K562 (cell line): Measurements from ENCODE around the gene MCM7. TPM values are rescaled to one million over a fixed set of nuclear protein-coding genes. Genes with fewer than 3 reads are reported as not detected.
A peak's percentile ranks its signal among the peaks of the same experiment; 100 is the strongest.

Experiments used
- ARID4B ChIP-seq: sonication (generic); formaldehyde crosslinking; IDR thresholded peaks from 2 replicates; pipeline ENCODE4 v1.8.0; 2022; ENCODE audit warnings: mild to moderate bottlenecking, missing genetic modification reagents
- DMBX1 ChIP-seq: fragments of 250-450 bp; sonication (Bioruptor Pico); IDR thresholded peaks from 2 replicates; pipeline ENCODE4 v1.8.0; 2022; ENCODE audit warnings: inconsistent platforms, mild to moderate bottlenecking, moderate library complexity, borderline replicate concordance
- E2F3 ChIP-seq: fragments of 250-450 bp; sonication (Bioruptor Pico); IDR thresholded peaks from 2 replicates; pipeline ENCODE4 v1.4.0; 2020; ENCODE audit warnings: mild to moderate bottlenecking
- FIP1L1 ChIP-seq: fragments of 200-400 bp; formaldehyde crosslinking; IDR thresholded peaks from 2 replicates; pipeline ENCODE4 v1.6.1; 2018; ENCODE audit warnings: mild to moderate bottlenecking, low read depth, low read length; ENCODE audit not compliant: poor library complexity, severe bottlenecking
- FOXM1 ChIP-seq, 2 experiments: fragments of 450-650 bp in 1 of 2; sonication (generic) in 1 of 2; formaldehyde crosslinking in 1 of 2; IDR thresholded peaks; 2 replicates each; pipeline versions ENCODE4 v1.6.1 to v1.9.0; 2017 to 2022; ENCODE audit warnings: low read depth in 2 of 2, mild to moderate bottlenecking in 2 of 2, missing genetic modification reagents in 1 of 2, moderate library complexity in 1 of 2
- POLR2AphosphoS5 ChIP-seq: IDR thresholded peaks from 2 replicates; pipeline ENCODE4 v1.6.1; 2011; ENCODE audit warnings: mild to moderate bottlenecking, low read depth, low read length, moderate library complexity; ENCODE audit not compliant: control insufficient read depth, insufficient read depth
- SMC3 ChIP-seq: conservative IDR thresholded peaks from 2 replicates; pipeline ENCODE4 v1.6.1; 2011; ENCODE audit warnings: low read depth, low read length, improper control_type of control experiment; ENCODE audit not compliant: insufficient read depth
- SRSF3 ChIP-seq: fragments of 200-400 bp; formaldehyde crosslinking; IDR thresholded peaks from 2 replicates; pipeline ENCODE4 v1.6.1; 2016; ENCODE audit warnings: mild to moderate bottlenecking, low read length, moderate library complexity; ENCODE audit not compliant: insufficient read depth
- ZKSCAN8 ChIP-seq: fragments of 200-800 bp; sonication (Bioruptor generic); IDR thresholded peaks from 2 replicates; pipeline ENCODE4 v1.6.1; 2016; ENCODE audit warnings: missing genetic modification characterization, missing compliant biosample characterization
- ZNF311 ChIP-seq: fragments of 250-450 bp; sonication (Bioruptor Pico); IDR thresholded peaks from 2 replicates; pipeline ENCODE4 v1.4.0; 2020; ENCODE audit warnings: mild to moderate bottlenecking, moderate library complexity
- ZNF347 ChIP-seq: fragments of 450-650 bp; formaldehyde crosslinking; IDR thresholded peaks from 2 replicates; pipeline ENCODE4 v1.4.0; 2020; ENCODE audit warnings: low read depth, mild to moderate bottlenecking, moderate library complexity
- ZNF512 ChIP-seq: IDR thresholded peaks from 2 replicates; pipeline ENCODE4 v1.6.1; 2016; ENCODE audit warnings: missing genetic modification characterization, missing compliant biosample characterization
- ZNF780A ChIP-seq: fragments of 250-450 bp; sonication (Bioruptor Pico); IDR thresholded peaks from 2 replicates; pipeline ENCODE4 v1.5.0; 2021; ENCODE audit warnings: mild to moderate bottlenecking
- polyA plus RNA-seq, 8 experiments: library from polyadenylated mRNA; depleted of rRNA in 4 of 8; stranded (reverse) in 5 of 8; unstranded in 3 of 8; fragments of >200 nt; fragmentation: Nextera tagmentation in 2 of 8; fragmentation: Illumina TruSeq in 1 of 8; extraction: Ambion mirVana in 2 of 8; extraction: Trizol in 1 of 8; gene quantifications; 2 replicates each; pipeline versions ENCODE4 v1.2.1 to v1.2.3, GENCODE V29; 2011 to 2014; ENCODE audit warnings: inconsistent platforms in 1 of 8, missing spikeins in 1 of 8
- total RNA-seq, 7 experiments: library from RNA; depleted of rRNA in 6 of 7; stranded (reverse); fragments of >200 nt in 6 of 7; fragmentation: Illumina TruSeq in 2 of 7; extraction: Trizol in 2 of 7; gene quantifications; 2 replicates each; pipeline versions ENCODE4 v1.2.1 to v1.2.3, GENCODE V29; 2011 to 2021; ENCODE audit warnings: low replicate concordance in 1 of 7
- TF ChIP-seq, protein P1 (sequence below): fragments of 450-650 bp; IDR thresholded peaks from 2 replicates; pipeline ENCODE4 v1.6.1; 2016; ENCODE audit warnings: mild to moderate bottlenecking

Gene MCM7
- total and polyA plus RNA-seq, 9 of the 15 experiments (the other 6 are each of a cell fraction or from before 2014, with no cell fraction given) = 329 to 856 (median 437) TPM

DNA sequence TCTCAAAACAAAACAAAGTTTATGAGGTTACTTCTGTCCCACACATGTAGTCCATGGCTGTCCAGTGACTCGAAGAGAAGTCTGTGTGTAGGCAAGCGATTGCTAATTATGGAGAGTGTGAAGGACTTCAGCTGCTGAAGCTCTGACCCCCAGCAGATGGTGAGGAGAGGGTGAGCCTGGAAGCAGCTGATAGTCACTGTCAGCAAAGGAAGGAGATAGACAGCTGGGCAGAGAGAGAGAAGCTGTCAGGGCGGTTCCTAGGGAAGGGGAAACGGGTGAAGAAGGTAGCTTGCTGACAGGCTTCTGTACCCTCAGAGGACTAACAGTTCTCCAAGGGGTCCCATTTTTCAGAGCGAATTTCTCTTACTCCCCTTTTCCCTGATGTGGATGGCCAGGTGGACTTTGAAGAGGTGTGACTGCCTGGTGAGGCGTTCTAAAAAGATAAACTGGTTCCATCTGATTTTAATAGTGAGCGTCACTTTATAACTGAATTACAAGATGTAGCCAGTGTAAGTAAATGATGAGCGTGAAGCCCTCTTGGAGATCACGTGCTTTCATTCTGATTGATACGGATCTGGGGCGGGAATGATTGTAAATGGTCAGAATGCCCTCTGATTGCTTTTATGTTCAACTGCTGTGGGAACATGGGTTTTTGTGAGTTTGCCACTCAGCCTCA is 39.5 kb downstream of the MCM7 start (continued):
- TF ChIP-seq ZKSCAN8 (CRISPR knock-in tag) (no peak), POLR2AphosphoS5 (peak; percentile 92), E2F3 (CRISPR knock-in tag) (no peak), ZNF311 (CRISPR knock-in tag) (no peak), FOXM1 (IDR thresholded peaks at IDR 0.05; ENCODE audit: low read depth) (peak; percentile 57; the same call in 1 of the 2 replicates), FOXM1 (CRISPR knock-in tag; IDR thresholded peaks at IDR 0.05; ENCODE audit: low read depth) (no peak), SMC3 (no peak), FIP1L1 (no peak), DMBX1 (CRISPR knock-in tag) (peak; percentile 50; the same call in 1 of the 2 replicates), ARID4B (CRISPR knock-in tag) (no peak), ZNF780A (CRISPR knock-in tag) (no peak), ZNF347 (CRISPR knock-in tag) (no peak), SRSF3 (no peak), ZNF512 (tag) (no peak)
- TF ChIP-seq, protein P1, sequence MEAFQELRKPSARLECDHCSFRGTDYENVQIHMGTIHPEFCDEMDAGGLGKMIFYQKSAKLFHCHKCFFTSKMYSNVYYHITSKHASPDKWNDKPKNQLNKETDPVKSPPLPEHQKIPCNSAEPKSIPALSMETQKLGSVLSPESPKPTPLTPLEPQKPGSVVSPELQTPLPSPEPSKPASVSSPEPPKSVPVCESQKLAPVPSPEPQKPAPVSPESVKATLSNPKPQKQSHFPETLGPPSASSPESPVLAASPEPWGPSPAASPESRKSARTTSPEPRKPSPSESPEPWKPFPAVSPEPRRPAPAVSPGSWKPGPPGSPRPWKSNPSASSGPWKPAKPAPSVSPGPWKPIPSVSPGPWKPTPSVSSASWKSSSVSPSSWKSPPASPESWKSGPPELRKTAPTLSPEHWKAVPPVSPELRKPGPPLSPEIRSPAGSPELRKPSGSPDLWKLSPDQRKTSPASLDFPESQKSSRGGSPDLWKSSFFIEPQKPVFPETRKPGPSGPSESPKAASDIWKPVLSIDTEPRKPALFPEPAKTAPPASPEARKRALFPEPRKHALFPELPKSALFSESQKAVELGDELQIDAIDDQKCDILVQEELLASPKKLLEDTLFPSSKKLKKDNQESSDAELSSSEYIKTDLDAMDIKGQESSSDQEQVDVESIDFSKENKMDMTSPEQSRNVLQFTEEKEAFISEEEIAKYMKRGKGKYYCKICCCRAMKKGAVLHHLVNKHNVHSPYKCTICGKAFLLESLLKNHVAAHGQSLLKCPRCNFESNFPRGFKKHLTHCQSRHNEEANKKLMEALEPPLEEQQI = no peak
